Stimulated activated naive CD8-positive, alpha-beta T cell treated with anti-CD3 and anti-CD28 coated beads, Interleukin-15, Interleukin-2, amounts not matched to agents 100 ng/mL and 50 ng/mL, for 24 hours (primary cell): ENCODE data around the gene MDGA2.

ENCODE experiments used
- H3K27ac Mint-ChIP-seq: one replicate; pipeline ENCODE4 v1.8.0; 2021; ENCODE audit warnings: mild to moderate bottlenecking, mixed read lengths
- H3K27me3 Mint-ChIP-seq: one replicate; pipeline ENCODE4 v1.8.0; 2021; ENCODE audit warnings: mixed read lengths
- H3K36me3 Mint-ChIP-seq: one replicate; pipeline ENCODE4 v1.8.0; 2021; ENCODE audit warnings: low read depth, mixed read lengths
- H3K4me1 Mint-ChIP-seq: one replicate; pipeline ENCODE4 v1.8.0; 2021; ENCODE audit warnings: low read depth, mixed read lengths
- H3K4me3 Mint-ChIP-seq: one replicate; pipeline ENCODE4 v1.8.0; 2021; ENCODE audit warnings: mild to moderate bottlenecking, mixed read lengths
- H3K9me3 Mint-ChIP-seq: one replicate; pipeline ENCODE4 v1.8.0; 2021; ENCODE audit warnings: mixed read lengths

MDGA2 gene

GRCh38 chr14:47557894-47558293 lies 117.5 kb downstream of the MDGA2 start:
- H3K4me1 Mint-ChIP-seq, result no peaks in the 10 kb centered on the region
- H3K27me3 Mint-ChIP-seq, result no peaks in the 10 kb centered on the region
- no peak overlapping the region for H3K4me3 Mint-ChIP-seq
- no peaks in the 10 kb centered on the region for H3K9me3 Mint-ChIP-seq
- no peak overlapping the region for H3K27ac Mint-ChIP-seq
- no peaks in the 10 kb centered on the region for H3K36me3 Mint-ChIP-seq

- H3K4me1 Mint-ChIP-seq, result no peaks in the 10 kb centered on the region
- no peaks in the 10 kb centered on the region for H3K36me3 Mint-ChIP-seq
- no peak overlapping the region for H3K4me3 Mint-ChIP-seq
- H3K9me3 Mint-ChIP-seq, result peaks cover 10% of the 10 kb centered on the region
- no peaks in the 10 kb centered on the region for H3K27me3 Mint-ChIP-seq
- no peak overlapping the region for H3K27ac Mint-ChIP-seq
These were observed 120.1 kb downstream of the MDGA2 start for GRCh38 chr14:47555333-47555732.

- Mint-ChIP-seq H3K4me1 (no peaks in the 10 kb centered on the region), H3K27me3 (no peaks in the 10 kb centered on the region)
These were observed 125.5 kb downstream of the MDGA2 start for GRCh38 chr14:47549886-47550285.

GRCh38 chr14:47543459-47543858 lies 131.9 kb downstream of the MDGA2 start:
- no peak overlapping the region for H3K4me3 Mint-ChIP-seq
- H3K27me3 Mint-ChIP-seq, result no peaks in the 10 kb centered on the region
- H3K9me3 Mint-ChIP-seq, result peaks cover 4% of the 10 kb centered on the region
- no peaks in the 10 kb centered on the region for H3K36me3 Mint-ChIP-seq
- no peaks in the 10 kb centered on the region for H3K4me1 Mint-ChIP-seq
- no peak overlapping the region for H3K27ac Mint-ChIP-seq

More at GRCh38 chr14:47549886-47550285, 125.5 kb downstream of the MDGA2 start:
- Mint-ChIP-seq H3K36me3 (no peaks in the 10 kb centered on the region), H3K9me3 (peaks cover 13% of the 10 kb centered on the region), H3K27ac (no peak overlapping the region), H3K4me3 (no peak overlapping the region)

- no peaks in the 10 kb centered on the region for H3K36me3 Mint-ChIP-seq
- no peak overlapping the region for H3K4me3 Mint-ChIP-seq
- no peaks in the 10 kb centered on the region for H3K9me3 Mint-ChIP-seq
- H3K27me3 Mint-ChIP-seq, result no peaks in the 10 kb centered on the region
- no peaks in the 10 kb centered on the region for H3K4me1 Mint-ChIP-seq
- H3K27ac Mint-ChIP-seq, result no peak overlapping the region
These were observed 133.7 kb downstream of the MDGA2 start for GRCh38 chr14:47541662-47542061.

- Mint-ChIP-seq H3K4me3 (no peak overlapping the region), H3K27me3 (no peaks in the 10 kb centered on the region), H3K27ac (no peak overlapping the region), H3K9me3 (peaks cover 3% of the 10 kb centered on the region), H3K36me3 (no peaks in the 10 kb centered on the region), H3K4me1 (no peaks in the 10 kb centered on the region)
These were observed 136.4 kb downstream of the MDGA2 start for GRCh38 chr14:47539031-47539461.

GRCh38 chr14:47536341-47536740 lies 139.1 kb downstream of the MDGA2 start:
- H3K4me1 Mint-ChIP-seq, result no peaks in the 10 kb centered on the region
- H3K27me3 Mint-ChIP-seq, result no peaks in the 10 kb centered on the region
- no peak overlapping the region for H3K4me3 Mint-ChIP-seq
- no peaks in the 10 kb centered on the region for H3K36me3 Mint-ChIP-seq
- no peak overlapping the region for H3K27ac Mint-ChIP-seq
- peaks cover 6% of the 10 kb centered on the region for H3K9me3 Mint-ChIP-seq

- H3K27me3 Mint-ChIP-seq, result no peaks in the 10 kb centered on the region
- no peaks in the 10 kb centered on the region for H3K4me1 Mint-ChIP-seq
- H3K9me3 Mint-ChIP-seq, result peaks cover 7% of the 10 kb centered on the region
- no peaks in the 10 kb centered on the region for H3K36me3 Mint-ChIP-seq
- H3K4me3 Mint-ChIP-seq, result no peak overlapping the region
- no peak overlapping the region for H3K27ac Mint-ChIP-seq
These were observed 148.7 kb downstream of the MDGA2 start for GRCh38 chr14:47526591-47527244.

GRCh38 chr14:47524524-47524923 lies 150.9 kb downstream of the MDGA2 start:
- H3K36me3 Mint-ChIP-seq, result no peaks in the 10 kb centered on the region
- H3K9me3 Mint-ChIP-seq, result peaks cover 7% of the 10 kb centered on the region
- no peaks in the 10 kb centered on the region for H3K4me1 Mint-ChIP-seq
- H3K27me3 Mint-ChIP-seq, result no peaks in the 10 kb centered on the region
- no peak overlapping the region for H3K27ac Mint-ChIP-seq
- no peak overlapping the region for H3K4me3 Mint-ChIP-seq

GRCh38 chr14:47520382-47520781 lies 155.0 kb downstream of the MDGA2 start:
- H3K27ac Mint-ChIP-seq, result no peak overlapping the region
- H3K9me3 Mint-ChIP-seq, result no peaks in the 10 kb centered on the region
- no peak overlapping the region for H3K4me3 Mint-ChIP-seq
- H3K4me1 Mint-ChIP-seq, result no peaks in the 10 kb centered on the region
- no peaks in the 10 kb centered on the region for H3K36me3 Mint-ChIP-seq
- H3K27me3 Mint-ChIP-seq, result no peaks in the 10 kb centered on the region

GRCh38 chr14:47511829-47512228 lies 163.6 kb downstream of the MDGA2 start:
- H3K36me3 Mint-ChIP-seq, result no peaks in the 10 kb centered on the region
- no peaks in the 10 kb centered on the region for H3K27me3 Mint-ChIP-seq
- no peak overlapping the region for H3K4me3 Mint-ChIP-seq
- no peaks in the 10 kb centered on the region for H3K4me1 Mint-ChIP-seq
- H3K9me3 Mint-ChIP-seq, result peaks cover 5% of the 10 kb centered on the region
- H3K27ac Mint-ChIP-seq, result no peak overlapping the region

GRCh38 chr14:47509957-47510356 lies 165.4 kb downstream of the MDGA2 start:
- Mint-ChIP-seq H3K27me3 (no peaks in the 10 kb centered on the region), H3K27ac (no peak overlapping the region), H3K4me1 (no peaks in the 10 kb centered on the region), H3K9me3 (peaks cover 5% of the 10 kb centered on the region), H3K4me3 (no peak overlapping the region), H3K36me3 (no peaks in the 10 kb centered on the region)

GRCh38 chr14:47507861-47508260 lies 167.5 kb downstream of the MDGA2 start:
- Mint-ChIP-seq H3K4me1 (no peaks in the 10 kb centered on the region), H3K27me3 (no peaks in the 10 kb centered on the region), H3K36me3 (no peaks in the 10 kb centered on the region), H3K27ac (no peak overlapping the region), H3K4me3 (no peak overlapping the region), H3K9me3 (peaks cover 6% of the 10 kb centered on the region)

- no peak overlapping the region for H3K27ac Mint-ChIP-seq
- no peaks in the 10 kb centered on the region for H3K27me3 Mint-ChIP-seq
- H3K36me3 Mint-ChIP-seq, result no peaks in the 10 kb centered on the region
- H3K9me3 Mint-ChIP-seq, result peaks cover 3% of the 10 kb centered on the region
- H3K4me1 Mint-ChIP-seq, result no peaks in the 10 kb centered on the region
- H3K4me3 Mint-ChIP-seq, result no peak overlapping the region
These were observed 175.0 kb downstream of the MDGA2 start for GRCh38 chr14:47500369-47500768.

GRCh38 chr14:47490766-47491165 lies 184.6 kb downstream of the MDGA2 start:
- Mint-ChIP-seq H3K36me3 (no peaks in the 10 kb centered on the region), H3K4me1 (no peaks in the 10 kb centered on the region), H3K27ac (no peak overlapping the region), H3K9me3 (peaks cover 9% of the 10 kb centered on the region), H3K27me3 (no peaks in the 10 kb centered on the region), H3K4me3 (no peak overlapping the region)

- peaks cover 9% of the 10 kb centered on the region for H3K9me3 Mint-ChIP-seq
- no peaks in the 10 kb centered on the region for H3K4me1 Mint-ChIP-seq
- H3K36me3 Mint-ChIP-seq, result no peaks in the 10 kb centered on the region
- H3K27ac Mint-ChIP-seq, result no peak overlapping the region
- no peaks in the 10 kb centered on the region for H3K27me3 Mint-ChIP-seq
- no peak overlapping the region for H3K4me3 Mint-ChIP-seq
These were observed 185.1 kb downstream of the MDGA2 start for GRCh38 chr14:47490353-47490752.
